ENCODE measurements around the gene TDRD7.

DNA sequence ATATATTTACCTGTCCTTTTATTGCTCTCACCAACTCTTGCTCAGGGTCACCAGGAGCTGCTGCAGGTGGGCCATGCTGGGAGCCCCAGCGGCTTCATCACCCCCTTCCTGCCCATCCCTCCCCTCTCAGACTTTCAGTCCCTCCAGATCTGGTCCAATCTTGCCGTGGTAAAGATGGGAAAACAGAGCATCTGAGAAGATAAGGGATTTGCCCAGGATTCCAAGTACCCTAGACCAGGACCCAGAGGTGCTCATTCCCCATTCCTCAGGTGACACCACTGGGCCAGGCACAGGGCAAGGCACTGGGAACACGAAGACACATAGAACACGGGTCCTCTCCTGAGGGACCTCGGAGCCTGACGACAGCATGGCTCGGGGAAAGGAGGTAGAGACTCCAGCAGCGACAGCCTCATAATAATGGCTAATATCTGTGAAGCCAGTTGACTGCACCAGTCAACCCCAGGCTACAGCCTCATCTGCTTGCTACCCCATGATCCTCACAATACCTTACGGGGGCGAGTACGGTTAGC lies 107.6 kb downstream of the TDRD7 start:
- TF ChIP-seq, protein P1, sequence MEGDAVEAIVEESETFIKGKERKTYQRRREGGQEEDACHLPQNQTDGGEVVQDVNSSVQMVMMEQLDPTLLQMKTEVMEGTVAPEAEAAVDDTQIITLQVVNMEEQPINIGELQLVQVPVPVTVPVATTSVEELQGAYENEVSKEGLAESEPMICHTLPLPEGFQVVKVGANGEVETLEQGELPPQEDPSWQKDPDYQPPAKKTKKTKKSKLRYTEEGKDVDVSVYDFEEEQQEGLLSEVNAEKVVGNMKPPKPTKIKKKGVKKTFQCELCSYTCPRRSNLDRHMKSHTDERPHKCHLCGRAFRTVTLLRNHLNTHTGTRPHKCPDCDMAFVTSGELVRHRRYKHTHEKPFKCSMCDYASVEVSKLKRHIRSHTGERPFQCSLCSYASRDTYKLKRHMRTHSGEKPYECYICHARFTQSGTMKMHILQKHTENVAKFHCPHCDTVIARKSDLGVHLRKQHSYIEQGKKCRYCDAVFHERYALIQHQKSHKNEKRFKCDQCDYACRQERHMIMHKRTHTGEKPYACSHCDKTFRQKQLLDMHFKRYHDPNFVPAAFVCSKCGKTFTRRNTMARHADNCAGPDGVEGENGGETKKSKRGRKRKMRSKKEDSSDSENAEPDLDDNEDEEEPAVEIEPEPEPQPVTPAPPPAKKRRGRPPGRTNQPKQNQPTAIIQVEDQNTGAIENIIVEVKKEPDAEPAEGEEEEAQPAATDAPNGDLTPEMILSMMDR (IDR thresholded peaks at IDR 0.05), result no peak
- TF ChIP-seq EP300 (IDR thresholded peaks at IDR 0.05) (no peak), POLR2AphosphoS5 (IDR thresholded peaks at IDR 0.05) (no peak), POLR2A (IDR thresholded peaks at IDR 0.05) (no peak)
